Iris pigment epithelial cell (primary cell): ENCODE measurements around the gene CACNA1F.

Experiments used
- DNase-seq: peaks from one replicate; pipeline ENCODE4 v3.0.0-alpha.2; 2011; ENCODE audit warnings: low read depth

Gene CACNA1F

GRCh38 chrX:49257846-49258748 lies 25.0 kb upstream of the CACNA1F start:
- no peak for DNase-seq

GRCh38 chrX:49257074-49257790 lies 24.1 kb upstream of the CACNA1F start:
- DNase-seq = no peak

- DNase-seq = no peak
Observed at GRCh38 chrX:49256268-49256995, 23.3 kb upstream of the CACNA1F start.

- DNase-seq = no peak
Observed at GRCh38 chrX:49254639-49255038, 21.5 kb upstream of the CACNA1F start.

- no peak for DNase-seq
Observed at GRCh38 chrX:49251325-49251724, 18.2 kb upstream of the CACNA1F start.

- no peak for DNase-seq
Observed at GRCh38 chrX:49250578-49250977, 17.4 kb upstream of the CACNA1F start.

GRCh38 chrX:49250066-49250465 lies 16.9 kb upstream of the CACNA1F start:
- no peak for DNase-seq

- no peak for DNase-seq
Observed at GRCh38 chrX:49249616-49250015, 16.5 kb upstream of the CACNA1F start.

GRCh38 chrX:49249071-49249470 lies 15.9 kb upstream of the CACNA1F start:
- no peak for DNase-seq

- DNase-seq = no peak
Observed at GRCh38 chrX:49247916-49248811, 15.0 kb upstream of the CACNA1F start.

- no peak for DNase-seq
Observed at GRCh38 chrX:49247346-49247745, 14.2 kb upstream of the CACNA1F start.

- DNase-seq = no peak
Observed at GRCh38 chrX:49246541-49246940, 13.4 kb upstream of the CACNA1F start.

GRCh38 chrX:49244207-49244606 lies 11.1 kb upstream of the CACNA1F start:
- no peak for DNase-seq

- DNase-seq = no peak
Observed at GRCh38 chrX:49243166-49243565, 10.0 kb upstream of the CACNA1F start.

- no peak for DNase-seq
Observed at GRCh38 chrX:49242545-49243066, 9.5 kb upstream of the CACNA1F start.

GRCh38 chrX:49238735-49239134 lies 5.6 kb upstream of the CACNA1F start:
- DNase-seq = no peak

GRCh38 chrX:49237060-49237459 lies 3.9 kb upstream of the CACNA1F start:
- DNase-seq = no peak

GRCh38 chrX:49233887-49234555 lies 881 bp upstream of the CACNA1F start:
- DNase-seq = no peak

GRCh38 chrX:49232525-49232924 lies 615 bp downstream of the CACNA1F start:
- no peak for DNase-seq

GRCh38 chrX:49231333-49232000 lies 1.7 kb downstream of the CACNA1F start:
- DNase-seq = no peak
